Measurements from ENCODE around the gene MYO1F.
"Not testable (repeated sequence)": the region's sequence is repeated elsewhere in the genome, so short reads cannot be mapped to it uniquely, and the experiment has no call there.

The MYO1F gene

DNA sequence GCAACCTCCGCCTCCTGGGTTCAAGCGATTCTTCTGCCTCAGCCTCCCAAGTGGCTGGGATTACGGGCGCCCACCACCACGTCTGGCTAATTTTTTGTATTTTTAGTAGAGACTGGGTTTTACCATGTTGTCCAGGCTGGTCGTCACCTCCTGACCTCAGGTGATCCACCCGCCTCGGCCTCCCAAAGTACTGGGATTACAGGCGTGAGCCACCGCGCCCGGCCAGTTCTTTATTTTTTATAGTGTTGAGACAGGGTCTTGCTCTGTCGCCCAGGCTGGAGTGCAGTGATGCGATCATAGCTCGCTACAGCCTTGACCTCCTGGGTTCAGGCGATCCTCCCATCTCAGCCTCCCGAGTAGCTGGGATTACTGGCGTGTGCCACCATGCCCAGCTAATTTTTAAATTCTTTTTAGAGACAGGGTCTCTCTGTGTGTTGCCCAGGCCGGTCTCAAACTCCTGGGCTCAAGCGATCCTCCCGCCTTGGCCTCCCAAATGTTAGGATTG is 62.7 kb downstream of the MYO1F start:
- not testable (repeated sequence) for DNase-seq

DNA sequence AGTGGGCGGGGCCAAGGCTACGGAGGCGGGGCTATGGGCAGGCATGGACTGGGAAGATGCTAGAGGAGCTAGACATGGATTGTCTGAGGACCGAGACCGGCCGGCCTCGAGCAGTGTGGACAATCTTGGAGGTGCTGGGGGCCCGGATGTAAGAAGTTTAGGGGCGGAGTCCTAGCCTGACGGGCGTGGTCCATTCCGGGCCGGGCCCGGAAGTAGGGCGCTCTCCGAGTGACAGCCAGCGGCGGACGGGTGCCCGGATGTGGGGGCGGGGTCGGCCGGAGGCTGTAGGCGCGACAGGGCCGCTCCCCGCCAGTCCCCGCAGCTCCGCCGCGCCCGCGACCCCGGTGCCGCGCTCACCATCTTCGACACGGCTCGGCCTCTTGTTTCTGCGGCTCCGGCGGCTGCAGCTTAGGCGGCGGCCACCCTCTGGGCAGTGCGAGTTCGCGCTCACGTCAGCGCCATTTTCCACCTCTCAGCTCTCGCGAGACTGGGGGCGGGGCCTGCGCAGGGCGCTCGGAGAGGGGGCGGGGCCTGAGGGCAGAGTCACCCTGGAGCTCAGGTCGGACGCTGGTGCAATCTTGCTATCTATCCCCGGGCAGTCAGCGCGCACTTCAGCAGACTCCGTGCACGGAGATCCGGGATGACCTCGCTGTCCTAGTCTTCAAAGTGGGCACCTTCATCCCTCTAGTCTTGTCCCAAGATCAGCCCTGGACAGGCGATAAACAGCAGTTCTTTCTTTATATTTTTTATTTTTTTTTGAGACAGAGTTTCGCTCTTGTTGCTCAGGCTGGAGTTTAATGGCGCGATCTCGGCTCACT is 63.3 kb downstream of the MYO1F start, which contains the start of gene ZNF414:
TSS of gene ZNF414 (minus strand) at position 481 of the 818 bp plus-strand sequence. CDS start at position 360, 121 bp downstream.
- DNase-seq, result peak; percentile 97

DNA sequence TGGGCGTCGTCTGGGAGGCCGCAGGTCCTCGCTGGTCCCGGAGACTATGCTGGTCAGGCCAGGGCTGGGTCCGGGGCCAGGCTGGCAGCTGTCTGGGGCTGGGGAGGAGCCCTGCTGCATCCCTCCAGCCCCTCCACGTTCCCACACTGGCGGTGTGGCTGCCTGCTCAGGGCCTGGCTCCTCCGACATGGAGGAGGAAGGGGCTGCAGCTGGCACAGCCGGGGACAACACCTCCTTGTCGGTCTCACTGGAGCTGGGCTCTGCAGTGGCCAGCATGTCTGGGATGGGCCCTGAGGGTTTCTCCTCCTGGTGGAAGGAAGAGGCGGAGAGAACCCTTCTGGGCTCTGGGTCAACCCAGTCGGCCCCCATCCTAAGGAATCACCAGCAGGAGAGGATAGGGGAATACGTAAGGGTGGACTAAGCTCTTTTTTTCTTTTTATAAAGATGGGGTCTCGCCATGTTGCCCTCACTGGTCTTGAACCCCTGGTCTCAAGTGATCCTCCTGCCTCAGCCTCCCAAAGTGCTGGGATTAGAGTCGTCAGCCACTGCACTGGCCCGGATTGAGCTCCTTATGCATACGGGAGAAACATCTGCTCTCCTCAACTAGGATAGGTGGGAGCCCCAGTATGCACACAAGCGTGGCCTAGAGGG is 64.1 kb downstream of the MYO1F start:
- DNase-seq, result no peak

DNA sequence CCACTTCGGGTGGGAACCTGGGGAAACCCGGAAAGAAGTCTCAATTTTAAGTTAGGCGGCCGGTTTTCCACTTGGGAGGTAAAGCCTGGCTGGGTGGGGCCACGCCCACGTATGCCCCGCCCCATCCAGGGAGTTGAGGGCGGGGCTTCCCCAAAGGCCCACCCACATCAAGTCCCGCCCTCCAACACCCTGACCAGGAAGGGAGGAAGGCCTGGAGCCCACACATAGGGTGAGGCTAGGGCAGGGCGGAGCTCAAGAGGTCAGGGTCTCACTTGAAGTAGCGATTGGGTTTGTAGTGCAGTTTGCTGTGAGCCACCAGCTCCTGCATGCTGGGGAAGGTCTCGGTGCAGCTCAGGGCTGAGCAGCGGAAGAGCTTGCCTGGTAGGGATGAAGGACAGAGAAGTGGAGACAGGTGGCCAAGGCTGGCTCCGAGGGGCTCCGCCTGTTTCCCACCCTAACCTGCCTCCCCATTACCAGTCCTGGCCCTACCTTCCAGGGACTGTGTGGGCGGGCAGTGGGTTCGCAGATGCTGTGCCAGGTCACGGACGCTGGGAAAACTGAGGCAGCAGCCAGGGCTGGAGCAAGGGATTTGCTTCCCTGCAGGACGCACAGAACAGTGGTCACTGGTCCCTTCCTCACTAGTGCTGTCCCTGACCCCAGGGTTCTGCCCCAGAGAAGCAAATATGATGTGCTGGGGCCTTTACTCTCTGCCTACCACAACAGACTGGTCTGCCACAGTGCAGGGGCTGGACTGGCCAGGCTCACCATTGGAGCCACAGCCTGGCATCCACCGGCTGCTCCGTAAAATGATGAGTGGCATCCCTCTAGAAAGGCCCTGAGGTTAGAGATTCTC is 64.9 kb downstream of the MYO1F start:
- DNase-seq, result peak; percentile 49

DNA sequence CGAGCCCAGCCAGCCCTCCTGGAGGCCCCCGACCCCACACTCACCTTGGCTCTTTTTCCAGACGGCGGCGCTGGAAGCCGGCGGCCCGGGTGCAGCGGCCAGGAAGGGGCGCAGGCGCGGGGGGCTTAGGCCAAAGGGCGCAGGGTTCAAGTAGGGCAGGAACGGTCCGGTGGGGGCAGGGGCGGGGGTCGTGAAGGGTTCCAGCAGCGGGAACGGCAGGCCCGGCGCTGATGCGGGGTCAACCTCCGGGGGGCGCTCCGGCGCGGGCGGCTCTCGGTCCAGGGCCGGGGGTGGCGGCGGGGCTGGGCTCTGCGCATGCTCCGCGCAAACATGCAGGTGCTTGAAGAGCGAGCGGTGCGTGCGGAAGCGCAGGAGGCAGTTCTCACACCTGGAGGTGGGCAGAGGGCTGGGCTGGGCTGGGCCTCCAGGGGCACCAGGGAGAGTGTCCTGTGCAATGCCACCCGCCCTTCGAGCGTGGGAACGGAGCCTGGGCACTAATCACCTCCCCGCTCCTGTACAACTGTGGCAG is 65.6 kb downstream of the MYO1F start:
- DNase-seq, result no peak

DNA sequence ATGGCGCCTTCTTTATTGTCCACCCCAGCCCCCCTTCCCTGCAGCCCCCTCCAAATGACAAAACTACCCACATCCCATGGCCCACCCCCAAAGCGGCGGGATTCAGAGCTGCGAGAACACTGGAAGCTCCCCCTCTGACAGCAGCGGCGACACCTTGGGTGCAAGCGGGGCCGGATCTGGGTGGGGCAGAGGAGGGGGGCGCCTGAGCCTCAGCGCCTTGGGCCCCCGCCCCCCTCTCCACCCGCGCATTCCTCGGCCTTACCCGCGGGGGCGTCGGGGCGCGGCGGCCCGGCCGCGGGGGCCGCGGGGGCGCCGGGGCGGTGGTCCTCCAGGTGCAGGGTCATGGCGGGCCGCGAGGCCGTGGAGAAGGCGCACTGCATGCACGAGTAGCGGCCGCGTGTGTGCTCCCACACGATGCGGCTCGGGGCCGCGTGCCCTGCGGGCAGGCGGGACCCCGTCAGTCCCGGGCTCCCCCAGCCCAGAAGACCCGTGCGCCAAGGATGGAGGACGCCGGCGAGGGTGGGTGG is 66.6 kb downstream of the MYO1F start:
- no peak for DNase-seq

DNA sequence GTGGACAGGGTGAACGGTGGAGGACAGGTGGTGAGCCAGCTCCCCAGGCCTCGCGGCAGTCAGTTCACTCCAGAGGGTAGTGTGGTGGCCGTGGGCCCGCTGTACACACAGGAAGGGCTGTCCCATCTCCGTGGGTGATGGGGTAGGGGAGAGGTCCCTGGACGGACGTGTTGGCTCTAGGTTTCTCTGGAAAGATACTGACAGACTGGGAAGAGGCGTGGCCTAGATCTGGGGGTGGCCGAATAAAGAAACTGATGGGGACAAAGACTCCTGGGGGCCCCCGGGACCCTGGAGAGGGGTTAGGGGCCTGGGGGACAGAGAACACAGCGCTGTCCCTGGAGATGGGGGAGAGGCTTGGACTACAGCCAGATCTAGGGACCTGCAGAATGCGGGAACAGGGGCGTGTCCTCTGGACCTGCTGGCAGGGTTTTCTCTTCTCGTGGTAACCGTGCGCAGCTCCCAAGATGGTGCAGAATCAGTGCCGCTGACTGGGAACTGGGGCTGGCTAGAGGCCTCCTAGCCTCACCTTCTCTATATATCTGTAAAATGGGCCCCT is 70.8 kb downstream of the MYO1F start:
- DNase-seq, result no peak

DNA sequence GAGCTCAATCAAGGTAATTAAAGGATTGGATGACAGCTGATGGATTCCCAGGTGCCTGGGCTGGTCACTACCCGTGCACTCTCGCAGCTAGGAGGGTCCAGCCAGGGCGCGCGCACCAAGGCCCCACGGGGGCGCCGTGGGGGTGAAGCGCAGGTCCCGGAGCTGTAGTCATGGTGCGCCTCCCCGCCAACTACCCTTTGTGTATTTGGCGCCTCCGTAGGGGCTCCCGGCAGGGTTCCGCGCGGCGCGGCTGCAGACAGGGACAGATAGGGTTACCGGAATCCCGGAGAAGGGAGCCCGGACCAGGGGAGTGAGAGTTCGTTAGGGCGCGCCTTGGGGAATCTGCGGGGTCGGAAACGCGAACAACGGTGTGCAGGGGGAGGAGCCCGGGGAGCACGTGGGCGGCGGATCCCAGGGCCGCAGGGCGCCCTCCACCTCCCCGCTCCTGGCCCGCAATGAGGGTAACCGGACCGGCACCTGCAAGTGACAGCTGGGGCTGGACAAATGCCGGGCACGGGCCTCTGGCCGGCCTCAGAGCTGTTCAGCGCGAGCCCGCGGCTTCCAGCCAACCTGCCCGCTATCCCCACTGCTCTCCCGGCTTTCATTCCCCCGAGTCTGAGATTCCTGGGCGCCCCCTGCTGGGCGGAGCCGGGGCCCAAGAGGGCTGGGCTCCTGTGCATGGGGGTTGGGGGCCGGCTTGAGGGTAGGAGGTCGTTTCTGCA is 71.4 kb downstream of the MYO1F start:
- DNase-seq, result peak; percentile 80

DNA sequence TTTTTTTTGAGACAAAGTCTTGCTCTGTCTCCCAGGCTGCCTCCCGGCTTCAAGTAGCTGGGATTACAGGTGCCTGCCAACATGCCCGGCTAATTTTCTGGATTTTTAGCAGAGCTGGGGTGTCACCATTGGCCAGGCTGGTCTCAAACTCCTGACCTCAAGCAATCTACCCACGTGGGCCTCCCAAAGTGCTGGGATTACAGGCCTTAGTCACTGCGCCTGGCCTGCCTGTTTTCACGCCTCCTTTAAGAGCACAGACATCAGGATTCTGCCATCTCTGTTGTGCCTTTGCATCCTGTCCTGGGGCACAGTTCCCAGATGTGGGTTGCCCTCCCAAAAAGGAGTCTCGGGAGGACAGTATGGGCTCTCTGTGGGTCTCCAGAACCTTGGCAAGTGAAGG is 72.3 kb downstream of the MYO1F start:
- DNase-seq, result no peak

DNA sequence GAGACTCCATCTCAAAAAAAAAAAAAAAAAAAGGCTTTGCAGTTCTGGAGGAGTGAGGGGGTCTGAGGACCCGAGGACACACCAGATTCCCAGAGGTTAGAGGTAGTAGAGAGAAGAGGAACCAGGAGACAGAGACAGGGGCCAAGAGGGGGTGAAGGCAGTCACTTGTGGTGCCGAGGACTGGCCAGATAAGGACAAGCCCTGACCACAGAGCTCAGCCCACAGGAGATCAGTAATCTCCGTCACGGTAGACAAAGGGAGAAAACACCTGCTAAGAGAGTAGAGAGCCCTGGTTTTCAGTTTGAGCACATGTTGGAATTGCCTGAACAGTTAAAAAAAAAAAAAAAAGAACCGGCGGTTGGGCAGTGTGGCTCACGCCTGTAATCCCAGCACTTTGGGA is 73.1 kb downstream of the MYO1F start:
- DNase-seq, result no peak

DNA sequence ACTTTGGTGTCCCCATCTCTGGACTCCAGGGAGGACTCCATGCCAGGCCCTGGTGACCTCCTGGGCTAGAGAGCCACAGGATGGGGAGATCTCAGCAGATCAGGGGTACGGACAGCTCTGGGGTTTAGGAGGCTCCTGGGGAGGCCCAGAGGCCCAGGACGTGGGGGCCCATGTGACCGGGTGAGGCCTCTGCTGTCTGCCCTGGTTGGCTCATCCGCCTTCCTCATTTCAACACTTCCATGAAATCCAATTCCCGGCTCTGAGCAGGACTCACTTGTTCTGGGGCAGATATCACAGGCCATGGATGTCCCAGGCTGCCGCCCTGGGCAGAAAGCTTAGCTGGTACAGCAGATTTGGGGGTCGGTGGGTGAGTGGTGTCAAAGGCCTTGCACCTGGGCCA is 73.7 kb downstream of the MYO1F start:
- no peak for DNase-seq

DNA sequence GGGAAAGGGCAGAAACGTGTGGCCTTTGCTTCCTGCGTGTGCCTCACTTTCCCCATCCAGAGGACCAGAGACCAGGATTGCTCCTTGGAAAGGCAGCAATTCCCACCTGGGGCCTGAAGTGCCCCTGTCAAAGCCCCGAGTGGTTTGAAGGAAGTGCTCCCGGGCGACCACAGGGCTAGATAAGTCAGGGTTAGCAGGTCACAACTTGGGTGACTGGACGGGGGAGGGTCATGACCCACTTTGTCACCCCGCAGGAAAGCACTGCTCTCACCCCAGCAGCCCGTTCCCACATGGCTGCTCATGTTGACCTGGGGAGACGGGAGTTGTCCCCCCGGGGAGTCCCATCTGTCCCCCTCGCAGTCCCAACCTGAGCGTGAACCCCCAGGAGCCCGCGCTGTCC is 75.3 kb downstream of the MYO1F start:
- DNase-seq, result no peak

DNA sequence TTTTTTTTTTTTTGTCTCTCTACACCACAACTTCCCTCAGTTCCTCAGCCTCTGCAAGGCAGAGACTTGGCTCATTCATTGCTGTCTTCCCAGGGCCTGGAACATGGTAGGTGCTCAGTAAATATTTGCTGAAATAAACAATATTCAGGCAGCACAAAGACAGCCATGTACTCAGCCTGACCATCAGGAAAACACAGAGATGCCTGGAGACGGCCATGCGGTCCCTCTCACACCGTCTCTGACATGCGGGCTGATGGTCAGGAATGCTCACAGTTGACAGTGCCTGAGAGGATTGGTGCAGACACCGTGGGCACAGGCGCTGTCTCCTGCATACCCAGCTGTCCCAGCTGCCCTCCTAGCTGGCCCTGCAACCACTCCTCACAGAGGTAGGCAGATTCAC is 75.7 kb downstream of the MYO1F start:
- DNase-seq, result no peak

DNA sequence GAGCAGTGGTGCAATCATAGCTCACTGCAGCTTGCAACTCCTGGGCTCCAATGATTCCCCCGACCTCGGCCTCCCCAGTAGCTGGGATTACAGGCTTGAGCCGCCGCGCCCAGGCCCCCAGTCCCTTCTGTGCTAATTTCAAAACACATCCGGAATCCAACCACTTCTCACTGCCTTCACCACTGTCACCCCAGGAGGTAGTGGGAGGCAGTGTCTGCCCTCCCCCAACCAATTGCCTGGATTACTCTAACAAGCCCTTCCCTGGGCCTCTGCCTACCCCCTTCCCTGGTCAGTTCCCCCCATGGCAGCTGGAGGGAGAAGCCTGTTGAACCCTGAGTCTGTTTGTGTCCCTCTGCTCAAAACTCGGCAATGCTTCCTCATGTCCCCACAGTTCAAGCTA is 77.1 kb downstream of the MYO1F start:
- no peak for DNase-seq

DNA sequence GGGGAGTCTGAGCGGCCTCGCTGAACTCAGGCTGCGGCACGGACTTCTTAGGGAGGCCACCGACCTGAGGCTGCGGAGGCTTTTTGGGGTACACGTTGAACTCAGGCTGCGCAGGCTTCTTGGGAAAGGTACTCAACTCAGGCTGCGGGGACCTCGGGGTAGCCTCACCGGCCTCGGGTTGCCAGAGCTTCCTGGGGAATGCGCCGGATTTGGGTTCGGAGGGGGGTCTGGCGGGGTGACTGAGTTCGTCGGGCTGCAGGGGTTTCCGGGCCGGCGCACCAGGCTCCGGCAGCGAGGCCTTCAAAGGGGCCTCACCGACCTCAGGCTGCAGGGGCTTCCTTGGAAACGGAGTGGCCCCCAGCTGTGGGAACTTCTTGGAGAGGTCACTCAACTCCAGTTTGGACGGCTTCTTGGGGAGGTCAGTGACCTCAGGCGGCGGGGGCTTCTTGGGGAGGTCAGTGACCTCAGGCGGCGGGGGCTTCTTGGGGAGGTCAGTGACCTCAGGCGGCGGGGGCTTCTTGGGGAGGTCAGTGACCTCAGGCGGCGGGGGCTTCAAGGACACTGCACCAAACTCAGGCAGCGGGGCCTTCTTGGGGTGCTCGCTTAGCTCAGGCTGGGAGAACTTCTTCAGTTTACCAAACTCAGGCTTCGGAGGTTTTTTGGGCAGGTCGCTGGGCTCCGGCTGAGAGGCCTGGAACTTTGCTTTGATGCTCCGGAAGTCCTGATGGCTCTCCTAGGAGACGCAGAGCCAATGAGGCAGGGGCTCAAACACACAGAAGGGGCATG is 78.0 kb downstream of the MYO1F start:
- no peak for DNase-seq

DNA sequence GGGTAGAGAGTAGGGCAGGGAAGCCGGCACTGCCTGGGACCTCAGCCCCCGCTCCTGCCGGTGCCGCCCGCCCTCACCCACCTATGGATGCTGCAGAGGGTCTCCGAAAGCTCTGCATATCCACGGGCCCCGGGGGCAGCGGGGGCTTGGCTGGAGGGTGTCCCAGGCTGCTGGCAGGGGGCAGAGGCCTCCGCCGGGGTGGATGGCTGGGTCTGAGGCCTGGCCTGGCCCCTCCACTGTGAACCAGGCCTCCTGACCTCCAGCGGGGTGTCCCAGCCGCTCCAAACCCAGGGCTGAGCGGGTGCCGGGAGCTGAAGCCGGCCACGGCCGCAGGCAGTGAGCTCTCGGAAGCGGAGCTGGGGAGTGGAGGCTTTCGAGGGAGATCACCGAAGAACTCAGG is 78.9 kb downstream of the MYO1F start:
- DNase-seq, result no peak

DNA sequence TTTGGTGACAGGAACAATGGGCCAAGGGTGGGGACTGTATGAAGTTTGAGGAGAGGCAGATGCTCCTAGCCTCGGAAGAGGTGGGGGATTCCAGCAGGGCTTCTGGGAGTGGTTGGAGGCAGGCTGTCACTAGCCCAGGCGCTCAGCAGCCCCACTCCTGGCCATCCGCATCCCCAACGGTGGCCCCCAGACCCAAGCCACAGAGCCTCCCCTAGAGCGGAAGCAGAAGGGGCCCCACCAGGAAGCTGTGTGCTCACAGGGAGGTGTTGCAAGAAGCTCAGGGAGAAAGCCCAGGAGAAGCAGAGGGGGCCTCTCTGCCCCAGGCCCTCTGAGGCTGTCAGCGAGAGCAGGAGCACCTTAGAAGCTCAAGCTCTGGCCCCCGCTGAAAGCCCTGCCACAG is 83.1 kb downstream of the MYO1F start:
- no peak for DNase-seq

DNA sequence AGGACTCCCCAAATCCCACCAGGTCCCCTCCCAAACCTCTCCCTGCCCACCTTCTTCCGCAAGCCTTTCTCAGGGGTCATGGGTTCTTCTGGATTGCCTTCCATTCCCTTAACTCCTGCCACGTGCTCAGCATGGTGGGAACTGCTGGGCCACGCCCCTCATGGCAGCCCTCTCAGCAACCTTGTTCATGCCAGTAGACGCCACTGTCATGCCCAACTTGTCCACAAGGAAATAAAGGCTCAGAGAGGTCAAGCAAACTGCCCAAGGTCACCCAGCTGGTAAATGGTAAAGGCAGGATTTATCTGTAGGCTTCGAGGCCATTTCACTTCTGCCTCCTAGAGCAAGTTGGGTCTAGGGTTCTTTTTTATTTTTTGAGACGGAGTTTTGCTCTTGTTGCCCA is 85.7 kb downstream of the MYO1F start:
- no peak for DNase-seq

DNA sequence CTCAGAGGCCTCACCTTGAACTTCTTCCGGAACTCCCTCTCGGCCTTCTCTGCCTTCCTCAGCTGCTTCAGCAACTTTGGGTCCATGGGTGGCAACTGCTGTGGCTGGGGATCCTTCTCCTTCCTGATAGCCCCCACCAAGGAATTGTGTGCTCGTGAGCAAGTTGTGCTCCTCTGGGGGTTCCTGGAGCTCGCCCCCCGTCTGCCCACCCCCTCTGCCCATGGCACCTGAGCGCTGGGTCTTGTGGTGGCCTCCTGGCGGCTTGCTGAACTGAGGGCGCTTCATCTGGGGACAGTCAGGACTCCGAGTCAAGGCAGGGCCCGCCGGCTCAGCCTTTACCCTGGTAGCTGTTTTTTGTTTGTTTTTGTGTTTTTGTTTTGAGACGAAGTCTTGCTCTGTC is 86.4 kb downstream of the MYO1F start:
- no peak for DNase-seq

DNA sequence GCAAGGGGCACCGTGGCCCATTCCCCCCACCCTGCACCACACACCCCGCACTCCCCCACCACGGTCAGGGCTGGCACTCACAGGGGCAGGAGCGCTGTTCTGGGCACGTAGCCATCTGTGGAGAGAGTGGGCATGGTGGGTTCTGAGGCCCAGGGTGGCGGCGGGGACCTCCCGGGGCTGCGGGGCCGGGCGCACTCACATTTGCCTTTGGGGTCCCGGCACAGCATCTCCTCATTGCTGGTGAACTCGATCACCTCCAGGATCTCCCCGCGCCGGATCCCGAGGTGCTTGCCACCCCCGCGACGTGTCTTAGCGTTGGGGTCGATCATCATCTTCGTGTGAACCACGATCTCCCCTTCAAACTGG is 86.9 kb downstream of the MYO1F start:
- DNase-seq, result no peak
